ENCODE measurements around the gene VPS25. TPM values are rescaled to one million over a fixed set of nuclear protein-coding genes. Genes with fewer than 3 reads are reported as not detected.
A peak's percentile ranks its signal among the peaks of the same experiment; 100 is the strongest.

Gene VPS25
- total RNA-seq, 4 donors from 2014 or later = 36.8 to 70.7 (median 51.7) TPM

- no peak for TF ChIP-seq POLR2A (IDR thresholded peaks at IDR 0.05)
- TF ChIP-seq, protein P1, sequence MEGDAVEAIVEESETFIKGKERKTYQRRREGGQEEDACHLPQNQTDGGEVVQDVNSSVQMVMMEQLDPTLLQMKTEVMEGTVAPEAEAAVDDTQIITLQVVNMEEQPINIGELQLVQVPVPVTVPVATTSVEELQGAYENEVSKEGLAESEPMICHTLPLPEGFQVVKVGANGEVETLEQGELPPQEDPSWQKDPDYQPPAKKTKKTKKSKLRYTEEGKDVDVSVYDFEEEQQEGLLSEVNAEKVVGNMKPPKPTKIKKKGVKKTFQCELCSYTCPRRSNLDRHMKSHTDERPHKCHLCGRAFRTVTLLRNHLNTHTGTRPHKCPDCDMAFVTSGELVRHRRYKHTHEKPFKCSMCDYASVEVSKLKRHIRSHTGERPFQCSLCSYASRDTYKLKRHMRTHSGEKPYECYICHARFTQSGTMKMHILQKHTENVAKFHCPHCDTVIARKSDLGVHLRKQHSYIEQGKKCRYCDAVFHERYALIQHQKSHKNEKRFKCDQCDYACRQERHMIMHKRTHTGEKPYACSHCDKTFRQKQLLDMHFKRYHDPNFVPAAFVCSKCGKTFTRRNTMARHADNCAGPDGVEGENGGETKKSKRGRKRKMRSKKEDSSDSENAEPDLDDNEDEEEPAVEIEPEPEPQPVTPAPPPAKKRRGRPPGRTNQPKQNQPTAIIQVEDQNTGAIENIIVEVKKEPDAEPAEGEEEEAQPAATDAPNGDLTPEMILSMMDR (IDR thresholded peaks at IDR 0.05) = no peak
- H3K27ac ChIP-seq = no peak overlapping the region
- H3K4me3 ChIP-seq = no peak overlapping the region
- no peak for DNase-seq
- H3K4me1 ChIP-seq = peaks cover 0 to 16% of the 10 kb centered on the region in 2 donors
- peaks cover 13 to 17% of the 10 kb centered on the region in 2 donors for H3K27me3 ChIP-seq
- H3K9me3 ChIP-seq = no peaks in the 10 kb centered on the region
- H3K36me3 ChIP-seq = no peaks in the 10 kb centered on the region
- intact Hi-C loops (cut with DNase I; ENCODE audit: low total_unique reads) = no loop called here
Measured at GRCh38 chr17:42778570-42778969, 5.3 kb downstream of the VPS25 start.

DNA sequence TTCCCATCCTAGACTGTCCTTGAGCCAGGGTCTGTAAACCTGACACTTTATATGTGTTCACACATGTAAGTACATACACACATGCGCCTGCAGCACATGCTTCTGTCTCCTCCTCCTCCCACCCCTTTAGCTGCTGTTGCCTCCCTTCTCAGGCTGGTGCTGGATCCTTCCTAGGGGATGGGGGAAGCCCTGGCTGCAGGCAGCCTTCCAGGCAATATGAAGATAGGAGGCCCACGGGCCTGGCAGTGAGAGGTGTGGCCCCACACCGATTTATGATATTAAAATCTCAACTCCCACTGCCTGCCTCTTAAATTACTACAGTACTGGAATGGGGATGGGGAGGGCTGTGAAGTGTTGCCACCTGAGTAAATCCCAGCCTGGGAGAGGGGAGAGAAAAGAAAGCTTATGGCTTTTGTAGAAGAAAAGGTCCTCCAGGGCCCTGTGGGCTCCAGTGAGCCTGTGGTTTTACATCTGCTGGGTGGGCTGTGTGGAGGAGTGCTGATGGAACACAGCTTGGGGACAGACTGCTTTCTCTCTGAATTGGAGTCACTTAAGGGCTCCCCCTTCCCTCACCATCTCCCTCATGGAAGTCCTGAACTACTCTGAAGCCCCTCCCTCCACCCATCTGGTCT lies 6.2 kb downstream of the VPS25 start:
- DNase-seq = no peak
- intact Hi-C loops (cut with DNase I; ENCODE audit: low total_unique reads) = no loop called here
- Histone ChIP-seq H3K9me3 (no peaks in the 10 kb centered on the region), H3K36me3 (no peaks in the 10 kb centered on the region), H3K4me1 (peaks cover 0 to 9% of the 10 kb centered on the region in 2 donors), H3K4me3 (no peak overlapping the region), H3K27ac (no peak overlapping the region), H3K27me3 (peaks cover 13 to 24% of the 10 kb centered on the region in 2 donors)
- TF ChIP-seq POLR2A (IDR thresholded peaks at IDR 0.05) = no peak
- TF ChIP-seq, protein P1 (IDR thresholded peaks at IDR 0.05) = no peak

DNA sequence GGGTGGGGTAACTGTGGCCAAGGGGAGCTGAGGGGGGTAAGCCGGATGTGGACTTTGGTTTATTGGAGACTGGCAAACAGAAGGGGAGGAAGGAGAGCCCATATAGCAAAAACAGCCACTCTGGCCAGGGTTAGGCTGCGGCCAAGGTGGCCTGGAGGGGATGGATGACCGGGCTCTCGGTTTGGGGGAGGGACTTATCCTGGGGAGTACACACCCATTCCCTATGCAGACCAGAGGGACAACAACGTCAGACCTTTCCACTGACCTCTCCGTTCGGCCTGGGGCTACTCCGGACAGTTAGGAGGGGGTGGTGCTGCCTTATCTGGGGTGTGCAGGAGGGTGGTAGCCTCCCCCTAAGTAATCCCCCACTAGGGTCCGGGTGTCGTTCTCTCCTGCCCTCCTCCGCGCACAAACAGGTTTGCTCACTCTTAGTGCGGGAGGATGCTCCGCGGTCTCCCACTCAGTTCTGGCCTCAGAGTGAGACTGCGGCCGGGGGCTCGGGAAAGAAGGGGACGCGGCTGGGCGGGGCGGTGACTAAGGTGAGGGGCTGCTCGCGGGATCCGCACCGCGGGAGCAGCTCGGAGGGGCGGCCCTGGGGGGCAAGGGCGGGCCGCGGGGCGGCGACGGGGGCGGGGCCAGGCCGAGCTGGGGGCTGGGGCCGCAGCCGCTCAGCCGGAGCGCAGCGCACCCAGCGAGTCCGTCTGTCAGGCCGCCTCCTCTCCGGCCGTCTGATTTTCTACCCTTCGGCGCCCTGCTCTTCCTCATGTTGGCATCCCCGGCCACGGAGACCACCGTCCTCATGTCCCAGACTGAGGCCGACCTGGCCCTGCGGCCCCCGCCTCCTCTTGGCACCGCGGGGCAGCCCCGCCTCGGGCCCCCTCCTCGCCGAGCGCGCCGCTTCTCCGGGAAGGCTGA lies 6.9 kb downstream of the VPS25 start, which contains the start of gene WNK4:
WNK4 (plus strand) TSS at position 675 of the 915 bp plus-strand sequence; CDS start at position 764, 89 bp downstream.
- H3K27me3 ChIP-seq = peaks cover 13 to 32% of the 10 kb centered on the region in 2 donors
- H3K27ac ChIP-seq = no peak within 1 kb of the TSS
- intact Hi-C loops (cut with DNase I; ENCODE audit: low total_unique reads) = no loop called here

GRCh38 chr17:42780851-42781638 lies 7.8 kb downstream of the VPS25 start:
- Histone ChIP-seq H3K4me3 (peak overlapping the region in 1 of 2 donors; percentile 37), H3K36me3 (no peaks in the 10 kb centered on the region), H3K4me1 (peaks cover 0 to 9% of the 10 kb centered on the region in 2 donors), H3K27ac (no peak overlapping the region), H3K27me3 (peaks cover 13 to 40% of the 10 kb centered on the region in 2 donors), H3K9me3 (no peaks in the 10 kb centered on the region)
- intact Hi-C loops (cut with DNase I; ENCODE audit: low total_unique reads) = no loop called here
- no peak for DNase-seq
- no peak for TF ChIP-seq POLR2A (IDR thresholded peaks at IDR 0.05)
- TF ChIP-seq, protein P1 (IDR thresholded peaks at IDR 0.05) = no peak

More for the DNA sequence above, 6.9 kb downstream of the VPS25 start, which contains the start of gene WNK4:
- H3K4me1 ChIP-seq = peaks cover 0 to 9% of the 10 kb centered on the region in 2 donors
- no peaks in the 10 kb centered on the region for H3K36me3 ChIP-seq
- no peak for DNase-seq
- no peaks in the 10 kb centered on the region for H3K9me3 ChIP-seq
- peak within 1 kb of the TSS in 1 of 2 donors; percentile 37 for H3K4me3 ChIP-seq
- TF ChIP-seq POLR2A (IDR thresholded peaks at IDR 0.05) = no peak
- TF ChIP-seq, protein P1 (IDR thresholded peaks at IDR 0.05) = no peak
